GM04504 (cell line): ENCODE results near the gene HS2ST1.

Source experiments
- DNase-seq: peaks from one replicate; pipeline ENCODE4 v3.0.0-alpha.2; 2012; ENCODE audit warnings: low read depth

HS2ST1 gene

DNA sequence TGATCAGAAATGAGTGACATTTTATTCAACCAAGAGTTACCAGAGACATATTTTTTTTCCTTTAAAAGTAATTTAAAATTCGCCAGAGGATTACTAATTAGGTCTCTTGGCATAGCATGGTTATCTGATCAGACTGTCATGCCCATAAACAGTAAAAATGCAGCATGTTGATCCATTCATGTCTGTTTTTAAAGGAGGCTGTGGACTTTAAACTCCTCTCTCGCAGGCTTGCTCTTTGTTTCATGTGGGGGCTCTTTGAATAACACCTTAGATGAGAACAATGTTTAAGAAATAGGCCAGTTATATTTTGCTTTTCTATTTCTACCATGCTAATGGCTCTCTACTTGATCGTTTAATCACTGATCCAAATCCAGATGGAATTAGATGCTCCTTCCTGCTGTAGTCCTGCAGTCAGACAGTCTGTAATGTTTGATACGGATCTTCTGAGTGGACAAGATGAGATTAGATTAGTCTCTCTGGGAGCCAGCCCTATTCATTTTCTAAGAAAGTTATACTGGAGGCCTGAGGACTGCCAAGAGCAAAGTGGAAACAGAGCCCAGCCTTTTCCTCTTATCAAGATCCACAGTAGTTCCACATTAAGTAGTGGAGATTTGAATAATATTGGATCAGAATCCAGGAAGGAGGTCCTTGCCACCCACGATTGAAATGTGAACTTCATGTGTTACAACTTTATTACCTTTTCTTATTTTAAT, 197.4 kb downstream of the HS2ST1 start:
- no peak for DNase-seq

DNA sequence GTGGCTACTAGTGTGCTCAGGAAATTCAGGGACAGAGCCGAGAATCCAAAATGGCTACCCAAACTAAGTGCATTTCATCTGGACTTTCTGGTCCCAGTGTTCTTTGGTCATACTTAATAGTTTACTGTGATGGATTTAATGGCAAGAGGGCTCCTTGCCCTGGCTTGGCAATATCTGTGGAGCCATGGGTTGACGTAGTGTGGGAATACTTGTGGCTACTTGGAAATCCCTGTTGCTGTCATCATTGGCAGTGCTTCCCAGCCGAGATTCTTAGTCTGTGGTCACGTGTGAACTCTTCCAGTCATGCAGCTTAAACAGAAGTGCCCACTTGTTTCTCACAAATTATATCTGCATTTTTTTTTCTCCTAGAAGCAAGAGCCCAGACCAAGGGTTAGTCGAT, 198.9 kb downstream of the HS2ST1 start:
- peak; percentile 89 for DNase-seq

DNA sequence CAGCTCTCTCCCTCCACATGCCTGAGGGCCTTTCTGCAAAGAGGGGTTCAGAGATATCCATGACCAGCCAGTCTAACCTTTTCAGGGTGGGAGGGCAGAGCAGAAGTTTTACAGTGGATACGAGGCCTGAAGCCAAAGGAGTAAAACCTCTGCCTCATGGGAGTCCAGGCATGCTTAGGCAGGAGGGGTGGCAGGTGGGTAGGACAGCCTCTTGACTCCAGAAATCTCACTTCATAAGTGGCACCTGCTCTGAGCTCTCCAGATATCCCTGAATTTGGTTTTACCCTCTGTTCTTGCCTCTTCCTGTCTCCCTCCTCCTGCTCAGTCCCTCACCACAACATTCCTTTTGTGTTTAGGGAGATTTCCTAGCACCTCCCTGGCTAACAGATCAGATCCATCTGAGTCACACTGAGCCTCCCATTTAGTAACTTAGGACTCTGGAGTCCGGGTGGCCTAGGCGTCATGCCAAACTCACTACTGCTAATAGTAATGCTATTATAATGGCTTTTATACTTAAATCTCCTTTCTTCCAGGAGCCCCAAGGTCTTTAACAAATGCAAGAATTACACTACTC, 201.0 kb downstream of the HS2ST1 start:
- DNase-seq = peak; percentile 69

GRCh38 chr1:87115891-87116290, 201.5 kb downstream of the HS2ST1 start:
- no peak for DNase-seq

DNA sequence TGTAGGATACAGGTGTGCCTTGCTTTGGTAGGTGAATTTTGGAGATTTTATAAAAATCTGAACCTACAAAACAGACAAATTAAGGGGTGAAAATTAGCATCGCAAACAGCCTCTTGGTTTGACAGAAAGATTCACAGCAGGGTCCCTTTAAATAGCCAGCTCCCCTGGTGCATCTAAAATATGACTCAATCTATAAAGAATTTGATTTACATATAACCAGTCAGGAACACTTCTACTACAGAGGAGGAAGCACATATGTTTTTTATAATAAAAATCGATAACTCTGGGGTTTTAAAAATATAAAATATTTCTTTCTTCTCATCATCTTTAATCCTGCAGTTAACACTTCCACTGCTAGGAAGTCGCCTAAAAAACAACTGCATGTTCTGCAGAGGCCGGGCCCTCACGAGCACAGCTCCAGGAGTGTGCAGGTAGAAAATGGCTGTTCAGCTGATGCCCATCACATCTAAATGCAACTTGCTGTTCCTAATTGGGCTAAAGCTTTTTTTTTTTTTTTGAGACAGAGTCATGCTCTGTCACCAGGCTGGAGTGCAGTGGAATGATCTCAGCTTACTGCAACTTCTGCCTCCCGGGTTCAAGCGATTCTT, 203.4 kb downstream of the HS2ST1 start:
- DNase-seq = no peak

DNA sequence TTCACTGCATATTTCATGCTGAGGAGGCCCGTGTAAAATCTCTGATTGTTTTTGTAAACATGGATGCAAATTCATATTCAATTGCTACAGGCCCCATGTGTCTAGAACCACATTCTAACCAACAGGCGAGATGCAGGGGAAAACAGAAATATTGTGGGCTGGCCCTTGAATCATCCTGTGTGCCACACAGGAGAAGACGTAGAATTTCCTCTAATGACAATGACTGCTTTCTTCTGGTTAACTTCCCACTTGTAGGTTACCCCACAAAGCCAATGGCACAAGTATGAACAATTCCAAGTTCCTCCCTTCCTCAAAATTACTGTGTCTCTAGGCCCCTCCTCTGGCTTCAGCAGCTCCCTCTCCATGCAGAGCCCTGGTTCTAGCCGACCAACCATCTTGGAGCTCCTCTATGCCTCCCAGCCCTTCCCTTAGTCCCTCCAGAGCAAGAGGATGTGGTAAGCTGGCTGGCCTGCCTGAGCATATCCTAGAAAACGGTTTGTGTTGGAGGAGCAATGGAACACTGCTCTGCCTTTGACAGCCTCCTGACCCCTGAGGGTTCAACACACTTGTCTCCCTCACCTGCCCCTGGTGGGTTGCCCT, 205.2 kb downstream of the HS2ST1 start:
- no peak for DNase-seq

DNA sequence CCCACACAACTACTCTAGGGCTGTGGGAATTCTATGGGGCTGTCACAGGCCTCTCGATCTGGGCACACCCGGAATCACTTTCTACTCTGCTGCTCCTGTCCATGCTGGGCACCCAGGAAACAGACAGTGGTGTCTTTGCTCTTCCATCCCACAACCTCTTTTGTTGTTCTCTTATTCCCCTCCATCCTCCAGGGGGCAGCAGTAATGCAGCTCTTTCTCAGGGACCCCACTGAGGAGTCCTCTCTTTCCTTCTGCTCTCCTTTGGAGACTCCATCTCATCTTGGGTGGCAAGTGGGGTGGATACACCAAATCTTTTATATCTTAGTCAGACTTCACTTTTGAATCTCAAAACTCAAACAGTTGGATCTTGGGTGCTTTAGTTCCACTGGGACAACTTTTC, 206.3 kb downstream of the HS2ST1 start:
- DNase-seq = no peak

GRCh38 chr1:87121711-87122163, 207.3 kb downstream of the HS2ST1 start:
- no peak for DNase-seq

DNA sequence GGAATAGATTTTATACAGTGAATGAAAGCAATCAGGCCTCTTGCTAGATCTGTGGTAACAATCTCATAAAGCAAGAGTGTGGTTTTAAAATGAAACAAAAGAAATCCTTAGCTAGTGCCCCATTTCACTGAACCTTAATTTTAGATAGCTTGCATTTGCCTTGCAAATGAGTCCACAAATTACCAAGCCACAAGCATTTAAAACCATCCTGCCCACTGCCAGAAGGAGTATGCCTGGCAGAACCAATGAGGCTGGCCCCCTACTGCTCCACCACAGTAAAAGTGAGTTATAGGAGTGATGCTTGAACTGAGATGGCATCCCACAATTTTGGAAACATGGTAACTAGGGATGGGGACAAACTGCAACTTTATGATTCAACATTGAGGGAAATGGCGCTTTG, 207.8 kb downstream of the HS2ST1 start:
- DNase-seq = no peak

DNA sequence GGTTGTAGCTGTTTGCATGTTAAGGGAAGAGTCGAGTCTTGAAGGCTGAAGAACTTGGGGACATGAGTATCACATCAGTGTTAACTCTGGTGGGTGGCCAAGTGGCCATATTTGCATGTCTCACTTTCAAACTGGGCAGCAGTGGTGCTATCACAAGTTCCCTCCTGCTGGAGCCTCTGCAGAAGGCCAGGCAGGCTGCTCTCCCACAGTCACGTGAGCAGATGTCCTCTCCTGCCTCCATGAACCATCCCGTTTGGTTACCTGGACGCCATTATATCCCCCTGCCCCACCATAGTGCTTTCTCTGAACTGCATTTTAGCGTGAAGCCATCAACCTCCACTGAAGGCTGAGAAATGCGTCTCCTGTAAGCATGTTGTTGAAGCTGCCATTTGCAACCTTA, 209.2 kb downstream of the HS2ST1 start:
- no peak for DNase-seq

DNA sequence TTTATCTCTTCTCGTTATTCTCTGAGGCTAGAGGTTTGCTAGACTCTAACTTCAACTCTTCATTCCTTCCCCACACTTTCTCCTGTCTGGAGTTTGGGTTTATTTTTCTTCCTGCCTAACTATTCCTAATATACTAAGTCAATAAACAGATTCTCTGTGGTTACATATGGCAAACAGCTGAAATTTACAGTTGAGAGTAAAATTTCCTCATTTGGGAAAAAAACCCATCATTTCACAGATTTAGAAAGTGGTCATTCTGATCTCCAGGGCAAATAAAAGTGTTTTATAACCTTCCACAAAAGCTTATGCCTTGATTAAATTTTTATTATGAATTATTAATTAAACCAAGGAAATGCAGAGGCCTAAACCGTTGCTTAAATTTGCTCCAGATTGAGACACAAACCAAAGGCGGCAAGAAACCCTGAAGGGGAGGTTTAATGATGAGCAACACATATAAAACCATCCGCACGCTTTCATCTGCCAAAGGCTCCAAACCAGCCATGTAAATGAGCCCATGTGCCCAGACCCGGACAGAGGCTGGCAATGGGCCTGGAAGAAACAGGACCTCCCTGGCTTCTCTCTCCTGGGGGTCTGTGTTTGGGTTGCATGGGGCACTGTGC, 212.6 kb downstream of the HS2ST1 start:
- DNase-seq = no peak

DNA sequence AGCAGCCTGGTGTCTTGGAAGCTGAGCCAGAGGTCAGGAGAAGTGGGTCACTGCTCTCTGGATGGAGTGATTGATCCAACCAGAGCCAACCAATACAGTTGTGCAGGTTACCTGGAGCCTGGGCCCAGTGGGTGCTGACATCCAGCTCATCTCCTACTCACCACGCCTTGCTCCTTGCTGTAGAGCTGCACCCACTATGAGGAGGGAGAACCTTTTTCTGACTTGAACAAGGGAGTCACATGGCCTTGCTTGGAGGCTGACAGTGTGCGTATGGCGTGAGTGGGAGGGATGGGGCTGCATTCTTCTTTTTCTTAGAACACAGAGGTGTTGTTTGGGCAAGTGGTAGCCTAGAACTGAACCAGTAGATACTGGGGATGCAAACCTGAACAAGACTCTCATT, 213.1 kb downstream of the HS2ST1 start:
- no peak for DNase-seq

DNA sequence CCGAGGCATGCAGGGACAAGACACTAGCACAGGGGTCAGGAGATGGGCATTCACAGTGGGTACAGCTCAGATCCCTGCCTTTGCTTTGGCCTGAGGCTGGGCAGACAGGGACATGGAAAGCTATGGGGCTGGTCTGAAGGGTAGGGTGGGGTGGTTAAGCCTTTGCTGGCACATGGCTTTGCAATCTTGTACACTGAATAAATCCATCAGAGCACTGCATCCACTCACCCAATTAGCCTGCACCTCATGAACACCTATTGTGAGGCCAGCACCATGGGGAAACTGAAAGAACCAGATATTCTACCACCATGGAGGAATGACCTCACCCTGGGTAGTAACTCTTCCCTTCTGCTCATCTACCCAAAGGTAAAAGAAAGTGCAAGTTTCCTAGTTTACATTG, 214.6 kb downstream of the HS2ST1 start:
- DNase-seq = no peak

GRCh38 chr1:87129606-87130005, 215.2 kb downstream of the HS2ST1 start:
- no peak for DNase-seq

- DNase-seq = no peak
These were observed 216.0 kb downstream of the HS2ST1 start for GRCh38 chr1:87130438-87130837.

DNA sequence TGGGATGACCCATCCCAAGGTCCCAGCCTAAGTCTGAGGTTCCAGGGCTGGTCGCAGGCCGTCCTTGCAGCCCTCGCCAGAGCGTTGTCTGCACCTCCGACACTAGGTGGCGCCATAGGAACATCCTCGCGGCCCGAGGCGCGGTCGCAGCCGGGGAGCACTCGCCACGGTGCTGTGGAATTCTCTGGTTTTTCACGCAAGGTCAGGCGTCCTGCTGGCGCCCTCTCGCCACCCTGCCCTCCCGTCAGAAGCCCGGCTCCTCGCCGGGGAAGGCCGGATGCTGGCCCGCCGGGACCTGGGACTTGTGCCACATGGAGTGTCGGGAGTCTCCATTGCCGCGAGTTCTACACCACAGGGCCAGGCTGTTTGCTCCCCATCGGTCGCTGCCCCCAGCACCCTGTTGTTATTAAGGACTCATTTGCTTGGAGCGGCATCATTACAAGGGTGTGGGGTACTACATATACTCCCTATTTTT, 217.4 kb downstream of the HS2ST1 start:
- peak; percentile 48 for DNase-seq

DNA sequence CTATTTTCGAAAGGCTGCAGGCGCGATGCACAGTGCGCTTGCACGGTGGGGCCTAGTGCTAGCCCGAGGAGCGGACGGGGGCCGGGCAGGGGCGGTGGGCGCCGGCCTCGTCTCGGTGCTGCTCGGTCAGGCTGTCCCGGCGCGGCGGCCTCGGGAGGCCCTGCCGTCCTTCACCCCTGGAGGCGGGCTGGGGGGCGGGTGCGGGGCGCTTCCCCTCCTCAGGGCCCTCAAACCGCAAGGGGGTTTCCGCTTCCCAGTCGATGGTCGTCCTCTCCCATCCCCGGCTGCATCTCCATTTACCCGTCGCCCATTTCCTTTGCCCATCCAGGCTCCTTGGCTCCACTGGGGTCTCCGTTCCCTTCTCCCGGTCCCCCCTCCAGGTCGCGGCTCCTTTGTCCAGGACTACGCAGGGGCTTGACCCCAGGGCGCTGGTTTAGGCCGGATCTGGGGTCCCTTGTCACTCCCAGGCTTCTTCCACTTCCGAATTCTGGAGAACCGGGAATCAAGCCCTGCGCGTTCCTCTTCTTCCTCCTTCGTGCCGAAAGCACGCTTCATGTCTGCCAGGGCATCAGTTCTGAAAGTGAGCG, 217.9 kb downstream of the HS2ST1 start:
- no peak for DNase-seq

DNA sequence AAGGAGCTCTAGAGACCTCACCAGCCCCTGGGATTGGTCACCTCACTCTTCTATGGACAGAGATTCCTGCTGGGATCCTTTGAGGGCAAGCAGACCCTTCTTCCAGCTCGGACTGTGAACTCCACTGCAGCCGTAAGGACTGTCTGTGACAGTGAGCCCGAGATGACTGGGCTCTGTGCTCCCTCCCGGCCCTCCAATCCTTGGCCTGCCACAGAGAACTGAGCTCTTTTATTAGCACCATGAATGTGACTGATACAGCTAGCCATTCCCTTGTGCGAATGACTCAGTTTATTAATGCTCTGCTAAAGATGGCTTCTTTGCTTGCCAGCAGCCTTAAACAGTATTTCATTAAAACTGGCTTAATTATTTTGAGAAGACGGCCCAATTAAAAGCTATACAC, 219.6 kb downstream of the HS2ST1 start:
- no peak for DNase-seq

DNA sequence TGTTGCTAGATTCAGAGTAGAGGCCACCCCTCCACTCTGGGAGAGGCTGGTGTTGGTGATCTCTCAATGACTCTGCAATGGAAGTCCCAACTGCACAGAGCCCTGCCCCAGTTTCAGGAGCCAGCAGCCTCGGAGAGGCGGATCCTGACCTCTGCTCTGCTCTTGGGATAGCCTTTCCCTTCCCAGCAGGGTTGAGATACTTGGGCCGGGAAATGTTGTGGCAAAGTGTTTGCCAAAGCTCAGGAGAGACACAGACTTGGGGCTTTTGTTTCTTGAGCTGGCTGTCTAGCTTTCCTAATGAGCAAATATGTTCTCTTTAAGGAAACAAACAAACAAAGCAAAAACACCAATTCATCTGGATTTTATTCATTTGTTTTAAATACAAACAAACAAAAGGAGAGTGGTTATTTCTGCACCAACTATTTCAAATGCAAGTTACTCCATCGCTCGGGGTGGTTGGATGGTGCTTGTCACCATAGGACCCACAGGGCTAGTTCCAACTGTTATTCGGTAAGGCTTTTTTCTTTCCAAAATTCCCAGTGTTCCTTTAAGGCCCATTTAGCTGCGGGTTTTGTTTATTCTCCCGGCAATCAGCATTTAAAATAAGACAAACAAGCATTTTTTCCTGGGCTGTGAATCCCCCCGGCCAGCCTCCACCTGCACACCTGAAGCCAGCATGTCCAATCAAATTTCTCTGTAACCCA, 220.3 kb downstream of the HS2ST1 start:
- no peak for DNase-seq

GRCh38 chr1:87135329-87135712, 220.9 kb downstream of the HS2ST1 start:
- no peak for DNase-seq

- DNase-seq = no peak
These were observed 222.3 kb downstream of the HS2ST1 start for GRCh38 chr1:87136607-87137341.
